ENCODE data around the gene UNC13D.

UNC13D gene

DNA sequence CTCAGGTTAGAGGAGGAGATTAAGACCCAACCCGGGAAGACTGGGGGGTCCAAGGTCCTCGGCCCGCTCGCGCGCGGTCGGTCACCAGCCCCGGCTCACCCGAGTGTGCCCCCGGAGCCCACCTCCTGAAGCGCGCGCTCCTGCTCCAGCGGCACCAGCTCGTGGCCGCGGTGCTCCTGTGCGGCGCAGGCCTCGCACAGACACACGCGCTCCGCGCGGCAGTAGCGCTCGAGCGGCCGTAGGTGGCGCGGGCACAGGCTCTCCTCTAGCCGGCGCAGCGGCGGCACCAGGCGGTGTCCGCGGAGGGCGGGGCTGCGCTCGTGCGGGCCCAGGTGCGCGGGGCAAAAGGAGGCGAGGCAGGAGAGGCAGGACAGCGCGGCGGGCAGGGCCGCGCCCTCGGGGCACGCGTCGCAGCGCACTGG lies 33.6 kb upstream of the UNC13D start:
- peak overlapping the region; percentile 61 for H3K4me3 ChIP-seq (ENCODE audit: control insufficient read depth, low read depth, low read length)
- no peak for TF ChIP-seq CTCF (conservative IDR thresholded peaks at IDR 0.05; ENCODE audit: control insufficient read depth, insufficient read depth, low read depth, low read length)
- DNase-seq (ENCODE audit: low read depth): peak; percentile 70

- peak overlapping the region; percentile 61 for H3K4me3 ChIP-seq (ENCODE audit: control insufficient read depth, low read depth, low read length)
- peak; percentile 97 for DNase-seq (ENCODE audit: low read depth)
- no peak for TF ChIP-seq CTCF (conservative IDR thresholded peaks at IDR 0.05; ENCODE audit: control insufficient read depth, insufficient read depth, low read depth, low read length)
Observed at GRCh38 chr17:75876938-75877751, 32.9 kb upstream of the UNC13D start.

DNA sequence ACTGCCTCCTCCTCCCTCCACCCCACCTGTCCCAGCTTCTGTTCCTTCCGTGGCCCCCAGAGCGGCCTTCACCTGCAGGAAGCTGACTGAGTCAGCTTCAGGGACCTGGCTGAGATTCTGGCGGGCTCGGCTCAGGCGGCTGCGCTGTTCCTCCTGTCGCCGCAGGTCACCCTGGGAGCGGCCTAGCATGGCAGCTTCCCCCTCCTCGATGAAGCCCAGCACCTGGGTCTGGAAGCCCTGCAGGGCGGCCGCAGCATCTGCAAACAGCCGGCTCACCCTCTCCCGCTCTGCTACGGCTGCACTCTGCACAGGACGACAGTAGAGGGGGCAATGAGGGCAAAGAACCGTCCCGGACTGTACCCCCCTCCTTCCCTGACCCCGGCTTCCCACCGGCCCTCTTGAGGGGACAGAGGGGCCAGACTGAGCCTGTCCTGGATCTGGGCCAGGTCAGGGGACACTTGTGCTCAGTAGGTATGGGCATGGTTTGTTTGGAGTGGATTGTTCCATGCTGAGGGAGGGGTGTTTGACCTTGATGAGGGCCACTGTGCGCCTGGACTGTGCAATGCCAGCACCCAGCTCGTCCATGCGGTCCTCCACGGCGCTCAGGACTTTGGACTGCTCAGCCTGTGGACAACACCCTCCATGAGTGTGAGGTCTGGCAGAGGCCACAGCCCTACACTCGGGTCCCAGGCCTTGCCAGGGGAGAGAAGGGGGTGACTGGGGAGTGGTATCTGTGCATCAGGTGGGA lies 32.2 kb upstream of the UNC13D start:
- H3K4me3 ChIP-seq (ENCODE audit: control insufficient read depth, low read depth, low read length): peak overlapping the region; percentile 61
- no peak for TF ChIP-seq CTCF (conservative IDR thresholded peaks at IDR 0.05; ENCODE audit: control insufficient read depth, insufficient read depth, low read depth, low read length)
- no peak for DNase-seq (ENCODE audit: low read depth)

GRCh38 chr17:75875940-75876189 lies 31.7 kb upstream of the UNC13D start:
- H3K4me3 ChIP-seq (ENCODE audit: control insufficient read depth, low read depth, low read length): no peak overlapping the region
- no peak for DNase-seq (ENCODE audit: low read depth)
- no peak for TF ChIP-seq CTCF (conservative IDR thresholded peaks at IDR 0.05; ENCODE audit: control insufficient read depth, insufficient read depth, low read depth, low read length)

- DNase-seq (ENCODE audit: low read depth): no peak
- H3K4me3 ChIP-seq (ENCODE audit: control insufficient read depth, low read depth, low read length): no peak overlapping the region
- TF ChIP-seq CTCF (conservative IDR thresholded peaks at IDR 0.05; ENCODE audit: control insufficient read depth, insufficient read depth, low read depth, low read length): no peak
Observed at GRCh38 chr17:75875182-75875939, 31.2 kb upstream of the UNC13D start.

- TF ChIP-seq CTCF (conservative IDR thresholded peaks at IDR 0.05; ENCODE audit: control insufficient read depth, insufficient read depth, low read depth, low read length): no peak
- no peak overlapping the region for H3K4me3 ChIP-seq (ENCODE audit: control insufficient read depth, low read depth, low read length)
- no peak for DNase-seq (ENCODE audit: low read depth)
Observed at GRCh38 chr17:75874323-75875181, 30.3 kb upstream of the UNC13D start.
